KMS-11 (cell line): ENCODE data around the gene SETBP1.

Source experiments
- H2AFZ ChIP-seq: fragments of 200-600 bp; sonication (generic); 2 replicates; pipeline ENCODE4 v1.6.1; 2016; ENCODE audit warnings: antibody characterized with exemption, mixed run types, low read depth
- H3K27ac ChIP-seq: fragments of 200-600 bp; sonication (generic); 2 replicates; pipeline ENCODE4 v1.6.1; 2016; ENCODE audit warnings: mild to moderate bottlenecking, mixed run types
- H3K27me3 ChIP-seq: fragments of 200-600 bp; sonication (generic); 2 replicates; pipeline ENCODE4 v1.6.1; 2017; ENCODE audit warnings: mild to moderate bottlenecking, low read depth, mixed run types, moderate library complexity; ENCODE audit not compliant: insufficient read depth
- H3K36me3 ChIP-seq: fragments of 200-600 bp; sonication (generic); 2 replicates; pipeline ENCODE4 v1.6.1; 2017; ENCODE audit warnings: mild to moderate bottlenecking, mixed run types; ENCODE audit not compliant: insufficient read depth
- H3K4me1 ChIP-seq: fragments of 200-600 bp; sonication (generic); 2 replicates; pipeline ENCODE4 v1.6.1; 2016; ENCODE audit warnings: mild to moderate bottlenecking, low read depth, mixed run types; ENCODE audit not compliant: poor library complexity, severe bottlenecking
- H3K4me2 ChIP-seq: fragments of 200-600 bp; sonication (generic); 2 replicates; pipeline ENCODE4 v1.7.0; 2016; ENCODE audit warnings: mild to moderate bottlenecking, mixed run types
- H3K4me3 ChIP-seq: fragments of 200-600 bp; sonication (generic); IDR thresholded peaks from 2 replicates; pipeline ENCODE4 v1.6.1; 2017; ENCODE audit warnings: low read depth, low read length, mixed read lengths; ENCODE audit not compliant: insufficient read depth
- H3K79me2 ChIP-seq: fragments of 200-600 bp; sonication (generic); 2 replicates; pipeline ENCODE4 v1.6.1; 2016; ENCODE audit warnings: low read depth, mixed run types; ENCODE audit not compliant: insufficient read depth
- H3K9ac ChIP-seq: fragments of 200-600 bp; sonication (generic); 2 replicates; pipeline ENCODE4 v1.6.1; 2016; ENCODE audit warnings: mild to moderate bottlenecking, mixed run types
- H4K20me1 ChIP-seq: fragments of 200-600 bp; sonication (generic); 2 replicates; pipeline ENCODE4 v1.6.1; 2016; ENCODE audit warnings: mild to moderate bottlenecking, mixed run types; ENCODE audit not compliant: insufficient read depth
- TF ChIP-seq, protein P1 (sequence below): fragments of 200-600 bp; sonication (generic); conservative IDR thresholded peaks from 2 replicates; pipeline ENCODE4 v1.6.1; 2017; ENCODE audit warnings: low read depth, mild to moderate bottlenecking, antibody characterized with exemption, low read length, moderate library complexity, mixed read lengths

The SETBP1 gene

DNA sequence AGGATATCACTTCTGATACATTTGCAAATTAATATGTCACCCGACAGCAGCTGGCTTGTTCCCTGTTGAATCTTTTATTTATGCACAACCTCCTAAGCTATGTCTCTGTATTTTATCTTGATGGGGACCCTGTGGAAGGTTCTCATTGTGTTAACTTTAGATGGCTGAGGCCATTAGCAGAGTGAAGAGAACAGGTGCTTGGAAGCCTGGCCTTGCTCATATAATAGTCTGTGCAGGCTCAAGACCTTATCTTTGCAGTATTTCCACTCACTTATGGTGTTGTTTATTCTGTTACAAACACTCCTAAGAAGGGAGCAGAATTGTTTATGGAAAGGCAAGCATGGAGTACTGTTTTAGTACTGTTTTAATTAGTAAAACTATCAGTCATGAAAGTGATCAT, 107.6 kb downstream of the SETBP1 start:
- Histone ChIP-seq H3K36me3 (no peaks in the 10 kb centered on the region), H2AFZ (no peak overlapping the region), H3K27ac (no peak overlapping the region), H3K4me3 (no peak overlapping the region), H3K79me2 (peaks cover 40% of the 10 kb centered on the region), H3K27me3 (no peaks in the 10 kb centered on the region), H3K4me1 (peaks cover 54% of the 10 kb centered on the region), H3K9ac (no peak overlapping the region), H3K4me2 (no peak overlapping the region), H4K20me1 (no peaks in the 10 kb centered on the region)
- TF ChIP-seq, protein P1, sequence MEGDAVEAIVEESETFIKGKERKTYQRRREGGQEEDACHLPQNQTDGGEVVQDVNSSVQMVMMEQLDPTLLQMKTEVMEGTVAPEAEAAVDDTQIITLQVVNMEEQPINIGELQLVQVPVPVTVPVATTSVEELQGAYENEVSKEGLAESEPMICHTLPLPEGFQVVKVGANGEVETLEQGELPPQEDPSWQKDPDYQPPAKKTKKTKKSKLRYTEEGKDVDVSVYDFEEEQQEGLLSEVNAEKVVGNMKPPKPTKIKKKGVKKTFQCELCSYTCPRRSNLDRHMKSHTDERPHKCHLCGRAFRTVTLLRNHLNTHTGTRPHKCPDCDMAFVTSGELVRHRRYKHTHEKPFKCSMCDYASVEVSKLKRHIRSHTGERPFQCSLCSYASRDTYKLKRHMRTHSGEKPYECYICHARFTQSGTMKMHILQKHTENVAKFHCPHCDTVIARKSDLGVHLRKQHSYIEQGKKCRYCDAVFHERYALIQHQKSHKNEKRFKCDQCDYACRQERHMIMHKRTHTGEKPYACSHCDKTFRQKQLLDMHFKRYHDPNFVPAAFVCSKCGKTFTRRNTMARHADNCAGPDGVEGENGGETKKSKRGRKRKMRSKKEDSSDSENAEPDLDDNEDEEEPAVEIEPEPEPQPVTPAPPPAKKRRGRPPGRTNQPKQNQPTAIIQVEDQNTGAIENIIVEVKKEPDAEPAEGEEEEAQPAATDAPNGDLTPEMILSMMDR: no peak

DNA sequence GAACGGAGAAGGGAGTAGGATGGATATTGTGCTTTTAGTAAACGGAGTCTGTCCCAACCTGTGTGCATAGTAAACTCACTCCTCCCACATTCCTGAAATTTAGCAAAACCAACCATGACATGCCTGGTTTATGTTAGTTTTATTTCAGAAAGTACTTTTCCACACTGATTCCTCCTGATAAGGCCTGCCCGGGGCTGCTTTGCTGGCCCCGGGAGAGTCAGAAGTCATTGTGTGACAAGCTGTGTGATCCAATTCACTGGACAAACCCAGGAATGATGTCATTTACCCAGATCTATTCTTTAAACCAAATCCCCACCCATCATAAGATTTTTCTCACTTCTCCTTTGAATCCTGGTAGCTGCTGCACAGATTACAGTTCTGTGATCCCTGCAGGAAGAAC, 109.0 kb downstream of the SETBP1 start:
- no peak overlapping the region for H2AFZ ChIP-seq
- H3K27ac ChIP-seq: no peak overlapping the region
- H3K27me3 ChIP-seq: no peaks in the 10 kb centered on the region
- TF ChIP-seq, protein P1: no peak
- no peaks in the 10 kb centered on the region for H3K36me3 ChIP-seq
- H3K9ac ChIP-seq: no peak overlapping the region
- H3K79me2 ChIP-seq: peaks cover 40% of the 10 kb centered on the region
- H3K4me2 ChIP-seq: no peak overlapping the region
- H3K4me3 ChIP-seq: no peak overlapping the region
- no peaks in the 10 kb centered on the region for H4K20me1 ChIP-seq
- H3K4me1 ChIP-seq: peaks cover 41% of the 10 kb centered on the region

DNA sequence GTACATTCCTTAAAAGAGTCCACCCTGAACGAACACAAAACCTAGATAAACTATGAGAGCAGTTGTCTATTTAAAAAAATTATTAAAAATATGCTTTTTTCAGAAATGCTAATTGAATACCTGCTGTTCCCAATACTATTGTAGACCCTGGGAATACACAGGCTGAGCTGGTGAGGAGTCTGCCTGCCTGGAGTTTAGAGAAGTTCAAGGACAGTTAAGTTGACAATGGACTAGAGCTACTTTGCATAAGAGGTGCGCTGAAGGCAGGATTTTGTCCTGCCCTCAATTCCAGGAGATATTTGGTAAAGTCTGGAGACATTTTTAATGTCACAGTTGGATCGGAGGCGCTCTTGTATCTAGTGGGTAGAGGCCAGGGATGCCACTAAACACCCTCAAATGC, 110.2 kb downstream of the SETBP1 start:
- Histone ChIP-seq H3K27ac (no peak overlapping the region), H3K4me3 (no peak overlapping the region), H4K20me1 (no peaks in the 10 kb centered on the region), H3K79me2 (peaks cover 32% of the 10 kb centered on the region), H3K4me2 (no peak overlapping the region), H3K36me3 (no peaks in the 10 kb centered on the region), H3K9ac (no peak overlapping the region), H2AFZ (no peak overlapping the region), H3K27me3 (no peaks in the 10 kb centered on the region), H3K4me1 (peaks cover 33% of the 10 kb centered on the region)
- TF ChIP-seq, protein P1: no peak

DNA sequence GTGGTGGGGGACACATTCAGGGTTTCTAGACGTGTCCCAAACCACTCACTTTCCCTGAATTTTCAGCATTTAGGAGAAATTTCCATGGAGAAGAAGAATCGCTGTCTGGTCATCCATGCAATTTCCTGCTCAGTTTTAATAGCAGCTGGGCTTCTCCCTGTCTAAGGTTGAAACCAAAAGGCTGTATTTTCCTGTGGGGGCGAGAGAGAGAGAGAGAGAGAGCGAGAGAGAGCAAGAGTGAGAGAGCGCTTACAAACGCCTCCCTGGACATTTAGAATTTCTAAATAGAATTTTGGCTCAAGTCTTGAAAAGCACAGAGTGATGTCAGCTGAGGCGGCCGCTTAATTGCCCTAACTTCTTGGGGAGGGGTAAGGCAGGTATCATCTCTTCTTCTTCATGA, 110.8 kb downstream of the SETBP1 start:
- Histone ChIP-seq H3K27me3 (no peaks in the 10 kb centered on the region), H3K4me1 (peaks cover 33% of the 10 kb centered on the region), H3K4me2 (no peak overlapping the region), H3K27ac (no peak overlapping the region), H3K36me3 (no peaks in the 10 kb centered on the region), H2AFZ (no peak overlapping the region), H3K4me3 (no peak overlapping the region), H3K9ac (no peak overlapping the region), H4K20me1 (no peaks in the 10 kb centered on the region), H3K79me2 (peaks cover 28% of the 10 kb centered on the region; the same call in 1 of the 2 replicates)
- TF ChIP-seq, protein P1: no peak
